Measurements from ENCODE around the gene PBX1.

GRCh38 chr1:164703960-164704411 is 145.0 kb downstream of the PBX1 start:
- TF ChIP-seq CTCF (IDR thresholded peaks at IDR 0.05; ENCODE audit: poor library complexity) (no peak), EZH2 (IDR thresholded peaks at IDR 0.05; ENCODE audit: borderline replicate concordance) (no peak), EZH2phosphoT487 (IDR thresholded peaks at IDR 0.05; ENCODE audit: low read depth, severe bottlenecking, unreplicated experiment) (no peak)
